ENCODE measurements around the gene ESRP2.

DNA sequence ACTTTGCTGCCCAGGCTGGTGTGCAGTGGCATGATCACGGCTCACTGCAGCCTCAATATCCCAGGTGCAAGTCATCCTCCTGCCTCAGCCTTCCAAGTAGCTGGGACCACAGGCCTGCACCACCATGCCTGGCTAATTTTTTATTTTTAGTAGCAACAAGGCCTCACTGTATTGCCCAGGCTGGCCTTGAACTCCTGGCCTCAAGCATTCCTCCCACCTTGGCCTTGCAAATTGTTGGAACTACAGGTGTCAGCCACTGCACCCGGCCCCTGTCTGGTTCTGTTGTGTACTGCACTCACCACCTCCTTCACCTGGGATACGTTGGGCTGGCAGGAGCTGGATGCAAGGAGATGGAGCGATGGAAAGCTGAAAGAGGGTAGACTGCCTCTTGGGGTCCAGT is 17.8 kb upstream of the ESRP2 start:
- TF ChIP-seq POLR2A (IDR thresholded peaks at IDR 0.05) (no peak), CTCF (IDR thresholded peaks at IDR 0.05) (no peak)
